Activated naive CD8-positive, alpha-beta T cell treated with anti-CD3 and anti-CD28 coated beads, Interleukin-2, amount 50 U/mL, for 16 hours (primary cell): Measurements from ENCODE around the gene MEIS2.

Experiments used
- DNase-seq: peaks from one replicate; pipeline ENCODE4 v3.0.0-alpha.2; 2020; ENCODE audit warnings: low read depth, low spot score

MEIS2 gene

DNA sequence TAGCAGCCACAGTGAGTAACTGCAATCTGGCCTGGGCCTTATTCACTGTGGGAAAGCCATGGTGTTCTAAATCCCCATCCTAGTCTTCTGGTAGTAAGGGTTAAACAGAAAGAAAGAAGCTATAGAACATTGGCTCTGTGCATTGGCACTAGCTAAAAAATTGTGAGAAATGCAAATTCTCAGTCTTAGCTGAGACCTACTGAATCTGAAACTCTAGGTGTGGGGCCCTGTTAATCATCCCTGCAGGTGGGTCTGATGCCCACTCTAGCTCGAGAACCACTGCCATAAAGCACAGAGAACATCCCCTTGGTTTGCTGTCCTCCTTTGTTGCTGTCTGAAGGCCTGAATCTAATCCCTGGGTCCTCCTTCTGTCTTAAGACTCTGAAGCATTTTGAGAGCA is 59.3 kb downstream of the MEIS2 start:
- DNase-seq = no peak

- DNase-seq = no peak
These were observed 60.1 kb downstream of the MEIS2 start for GRCh38 chr15:37040072-37040742.

DNA sequence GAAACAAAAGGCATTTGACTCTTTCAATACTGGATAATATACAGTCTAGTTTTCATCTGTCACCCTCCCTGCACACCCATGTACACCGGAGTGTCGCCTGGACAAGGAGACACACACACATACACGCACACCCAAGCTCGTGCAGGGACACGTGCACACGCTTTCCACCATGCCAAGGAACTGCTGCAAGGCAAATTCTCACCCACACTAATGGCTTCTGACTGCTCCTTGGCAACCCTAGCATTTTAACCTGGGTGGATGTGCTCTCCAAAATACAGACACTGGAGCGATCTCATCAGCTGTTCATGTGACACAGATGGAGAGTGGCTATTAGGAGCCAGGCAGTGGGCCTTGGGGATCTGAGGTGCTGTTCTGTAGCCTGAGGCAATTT is 61.6 kb downstream of the MEIS2 start:
- no peak for DNase-seq

- no peak for DNase-seq
These were observed 62.3 kb downstream of the MEIS2 start for GRCh38 chr15:37037850-37038715.

- DNase-seq = no peak
These were observed 63.2 kb downstream of the MEIS2 start for GRCh38 chr15:37037071-37037655.

DNA sequence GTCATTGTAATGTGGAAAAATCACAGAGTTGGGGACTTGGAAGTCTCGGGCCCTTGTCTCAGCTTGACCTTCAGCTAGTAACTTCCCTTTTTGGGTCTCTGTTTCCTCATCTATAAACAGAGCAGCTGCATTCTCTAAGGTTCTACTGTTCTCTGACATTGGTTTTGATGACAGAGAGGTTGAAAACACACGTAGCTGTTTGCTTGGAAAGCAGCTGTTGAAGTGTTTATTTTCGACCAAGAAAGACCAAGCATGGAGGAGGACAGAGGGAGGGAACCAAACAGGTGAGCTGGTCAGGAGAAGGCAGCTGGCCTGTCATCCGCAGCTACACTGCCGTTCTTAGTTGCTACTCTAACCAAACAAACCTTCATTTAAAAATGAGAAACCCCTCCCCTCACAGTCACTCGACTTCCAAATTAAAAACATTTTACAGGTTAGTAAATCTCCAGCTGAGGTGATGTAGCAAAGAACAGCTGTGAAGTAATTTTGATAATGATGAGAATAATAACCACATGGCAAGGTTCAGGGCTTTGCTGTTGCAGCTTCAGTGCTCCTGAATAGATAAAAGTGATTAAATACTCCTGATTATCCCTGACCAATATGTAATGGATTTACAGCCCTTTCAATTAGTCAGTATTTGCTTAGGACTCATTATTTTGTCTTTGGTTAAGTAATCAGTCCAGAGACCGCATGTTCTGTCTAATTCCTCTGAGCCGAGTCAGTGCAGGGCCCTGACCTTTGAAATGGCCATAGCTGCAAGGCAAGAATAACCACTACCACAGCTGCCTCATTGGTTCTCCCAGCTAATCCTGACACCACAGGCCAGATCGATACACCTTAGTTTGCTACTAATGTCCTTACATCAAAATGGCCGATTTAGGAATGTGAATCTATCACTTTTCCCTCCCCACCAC is 65.3 kb downstream of the MEIS2 start:
- no peak for DNase-seq

DNA sequence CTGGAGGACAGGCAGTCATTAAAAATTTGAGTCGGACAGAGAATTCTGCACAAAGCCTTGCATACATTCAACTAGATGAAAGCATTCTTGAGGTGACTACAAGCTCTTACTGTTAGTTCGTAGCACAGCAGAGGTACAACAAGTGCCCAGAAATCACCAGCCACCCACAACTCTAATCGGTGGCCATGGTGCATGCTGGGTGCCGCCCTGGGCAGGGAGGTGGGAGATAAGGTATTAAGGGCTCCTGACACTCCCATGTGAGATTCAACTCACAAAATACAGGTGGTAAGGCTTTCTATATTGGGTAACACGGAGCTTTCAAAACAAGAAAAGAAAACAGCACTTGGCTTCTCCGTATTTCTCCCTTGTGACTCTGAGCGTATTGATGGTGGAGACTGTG is 66.0 kb downstream of the MEIS2 start:
- no peak for DNase-seq

GRCh38 chr15:37032091-37032775 is 68.1 kb downstream of the MEIS2 start:
- DNase-seq = no peak

- no peak for DNase-seq
These were observed 69.2 kb downstream of the MEIS2 start for GRCh38 chr15:37031198-37031597.

DNA sequence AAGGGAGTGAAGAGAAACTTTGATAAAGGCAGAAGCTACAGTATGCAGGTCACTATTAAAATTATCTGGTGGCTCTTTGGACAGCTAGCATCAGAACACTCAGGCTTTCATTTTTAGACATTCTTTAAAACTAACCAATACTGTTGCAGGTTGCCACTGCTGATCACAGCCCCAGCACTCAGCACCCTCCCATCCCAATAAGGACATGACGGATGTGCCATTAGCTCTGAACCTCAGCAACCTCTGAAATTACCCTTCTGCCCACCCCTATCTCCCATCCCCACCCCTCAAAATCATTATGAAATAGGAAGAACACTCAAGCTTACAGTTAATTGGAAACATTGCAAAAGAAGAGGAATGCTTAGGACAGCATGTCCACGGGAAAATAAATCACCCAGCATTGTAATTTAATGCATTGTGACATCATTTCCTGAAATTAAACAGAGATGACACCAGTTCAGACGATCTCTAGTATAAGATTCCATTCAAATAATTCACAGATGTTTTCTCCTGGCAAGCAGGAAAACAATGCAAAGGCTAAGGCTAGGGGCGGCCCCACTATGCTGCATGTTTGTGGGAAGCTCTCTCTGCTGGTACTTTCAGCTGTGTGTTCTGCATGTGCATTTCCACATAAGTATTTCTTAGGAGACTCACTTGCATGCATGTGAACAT is 71.6 kb downstream of the MEIS2 start:
- no peak for DNase-seq

DNA sequence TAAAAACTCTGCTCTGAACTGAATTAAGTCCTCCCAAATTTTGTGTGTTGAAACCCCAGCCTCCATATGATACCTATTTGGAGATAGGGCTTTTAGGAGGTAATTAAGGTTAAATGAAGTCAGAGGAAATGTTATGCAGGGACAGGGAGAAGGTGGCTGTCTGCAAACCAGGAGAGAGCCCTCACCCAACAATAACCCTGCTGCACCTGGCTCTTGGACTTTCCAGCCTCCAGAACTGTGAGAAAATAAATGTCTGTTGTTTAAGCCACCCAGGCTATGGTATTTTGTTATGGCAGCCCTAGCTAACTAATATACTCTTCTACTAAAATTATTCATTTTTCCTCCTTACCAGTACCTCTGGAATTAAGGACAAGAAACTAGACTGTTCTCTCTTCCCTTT is 79.5 kb downstream of the MEIS2 start:
- no peak for DNase-seq

DNA sequence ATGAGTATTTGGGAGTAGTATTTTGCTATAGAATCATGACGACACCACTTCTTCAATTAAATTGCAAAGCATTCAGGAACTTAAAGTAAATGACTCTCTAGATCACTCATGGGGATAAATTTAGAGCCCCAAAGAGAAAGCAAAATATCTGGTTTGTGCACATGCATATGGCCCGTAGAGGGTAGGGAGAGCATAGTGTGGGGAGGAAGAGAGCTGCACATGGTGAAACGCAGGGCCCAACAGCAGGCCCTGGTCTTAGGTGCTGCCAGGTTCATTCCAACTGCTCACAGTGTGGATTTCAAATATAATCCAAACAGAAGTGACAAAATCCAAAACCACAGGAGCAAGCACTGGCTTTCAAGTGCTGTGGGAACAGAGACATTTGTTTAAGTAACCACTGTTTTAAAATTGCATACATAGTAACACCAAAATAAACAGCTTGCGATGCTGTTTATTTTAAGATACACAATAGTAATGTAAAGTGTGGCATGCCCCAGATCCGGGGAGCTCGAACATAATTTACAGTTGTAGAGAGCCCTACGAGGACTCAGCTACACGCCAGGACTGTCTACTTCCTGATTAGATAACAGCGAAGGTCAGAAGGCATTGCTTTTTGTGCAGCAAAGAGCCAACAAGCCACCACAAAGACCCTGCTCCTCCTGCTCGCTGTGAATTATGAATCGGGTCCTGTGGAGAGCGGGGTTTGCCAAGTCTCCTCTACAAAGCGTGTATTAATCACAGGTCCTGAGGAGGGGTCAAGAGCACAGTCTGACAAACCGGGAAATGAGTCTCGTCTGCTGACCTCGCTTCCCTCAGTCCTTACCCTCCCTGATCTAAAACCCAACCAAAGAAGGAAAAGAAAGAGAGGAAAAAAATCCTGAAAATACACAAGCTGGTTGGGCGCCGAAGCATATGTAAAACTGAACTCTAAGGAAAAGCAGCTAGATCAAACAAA is 80.6 kb downstream of the MEIS2 start:
- DNase-seq = no peak

DNA sequence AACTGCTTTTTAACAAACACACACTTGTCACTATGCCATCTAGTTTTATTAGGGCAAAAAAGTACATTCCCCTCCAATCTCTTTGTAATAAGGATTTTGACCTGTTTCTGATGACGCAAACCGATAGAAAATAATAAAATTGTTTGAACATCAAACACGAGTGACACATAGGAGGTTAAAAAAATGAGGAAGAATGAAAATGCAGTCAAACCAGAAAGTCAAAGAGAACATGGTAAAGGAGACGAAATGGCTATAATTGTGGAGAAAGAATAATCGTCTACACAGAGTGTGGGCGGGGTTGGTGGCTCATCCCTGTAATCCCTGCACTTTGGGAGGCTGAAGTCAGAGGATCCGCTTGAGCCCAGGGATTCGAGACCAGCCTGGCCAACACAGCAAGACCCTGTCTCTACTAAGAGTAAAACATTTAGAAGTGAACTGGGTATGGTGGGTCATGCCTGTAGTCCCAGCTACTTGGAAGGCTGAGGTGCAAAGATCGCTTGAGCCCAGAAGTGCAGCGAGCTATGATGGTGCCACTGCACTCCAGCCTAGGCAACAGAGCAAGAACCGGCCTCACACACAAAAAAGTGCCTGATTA is 83.2 kb downstream of the MEIS2 start:
- DNase-seq = no peak

DNA sequence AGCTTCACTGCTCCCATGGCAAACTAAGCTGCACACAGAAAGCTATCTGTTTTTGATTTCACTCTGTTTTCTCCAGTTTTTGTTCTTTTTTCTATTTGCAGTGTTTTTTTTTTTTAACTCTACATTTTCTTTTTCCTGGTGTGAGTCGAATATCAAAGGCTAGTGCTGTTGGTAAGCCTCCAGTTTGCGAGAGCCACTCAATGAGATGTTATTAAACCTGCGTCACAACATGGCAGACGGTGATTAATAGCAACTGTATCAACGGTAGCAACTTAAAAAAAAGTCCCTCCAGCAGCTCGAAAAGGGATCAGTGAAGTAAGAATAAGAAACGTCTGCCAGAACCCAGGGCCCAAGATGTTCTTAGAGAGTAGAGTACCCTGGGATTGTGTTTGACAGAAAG is 84.1 kb downstream of the MEIS2 start:
- no peak for DNase-seq

- no peak for DNase-seq
These were observed 84.9 kb downstream of the MEIS2 start for GRCh38 chr15:37015451-37015850.

DNA sequence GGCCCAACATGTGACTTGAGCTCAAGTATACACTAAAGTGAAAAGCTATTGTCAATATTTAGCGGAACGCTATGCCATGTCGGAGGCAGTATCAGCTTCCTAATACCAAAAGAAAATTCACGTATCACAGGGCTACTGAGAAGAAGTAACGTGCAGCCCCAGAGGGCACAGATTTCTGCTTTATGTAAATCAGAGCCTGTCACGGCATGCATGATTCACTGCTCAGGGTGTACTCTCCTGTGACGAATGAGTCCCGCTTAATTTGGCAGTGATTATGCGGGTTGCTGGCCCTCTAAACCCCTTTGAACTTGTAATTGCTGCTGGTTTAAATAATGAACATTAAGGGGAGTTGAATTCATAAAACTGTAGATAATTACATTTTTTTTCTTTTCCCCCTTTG is 85.3 kb downstream of the MEIS2 start:
- DNase-seq = no peak

GRCh38 chr15:37014566-37014965 is 85.8 kb downstream of the MEIS2 start:
- DNase-seq = no peak

DNA sequence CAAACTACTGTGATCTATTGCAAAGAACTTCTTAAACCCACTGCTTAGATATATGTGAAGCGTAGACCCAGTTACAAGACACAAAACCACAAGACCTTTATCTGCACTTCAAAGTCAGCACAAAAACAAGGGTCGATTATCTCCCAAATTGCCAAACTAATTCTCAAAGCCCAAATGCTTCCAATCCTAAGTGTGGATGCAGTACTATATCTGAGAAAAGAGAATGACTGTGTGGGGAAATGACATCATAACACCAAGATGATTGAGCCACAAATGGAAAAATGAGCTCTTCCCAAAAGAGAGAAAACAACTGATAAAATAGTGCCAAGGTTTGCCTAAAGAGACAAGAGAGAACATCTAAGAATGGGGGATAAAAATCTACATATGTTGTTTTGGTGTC is 86.2 kb downstream of the MEIS2 start:
- DNase-seq = no peak

DNA sequence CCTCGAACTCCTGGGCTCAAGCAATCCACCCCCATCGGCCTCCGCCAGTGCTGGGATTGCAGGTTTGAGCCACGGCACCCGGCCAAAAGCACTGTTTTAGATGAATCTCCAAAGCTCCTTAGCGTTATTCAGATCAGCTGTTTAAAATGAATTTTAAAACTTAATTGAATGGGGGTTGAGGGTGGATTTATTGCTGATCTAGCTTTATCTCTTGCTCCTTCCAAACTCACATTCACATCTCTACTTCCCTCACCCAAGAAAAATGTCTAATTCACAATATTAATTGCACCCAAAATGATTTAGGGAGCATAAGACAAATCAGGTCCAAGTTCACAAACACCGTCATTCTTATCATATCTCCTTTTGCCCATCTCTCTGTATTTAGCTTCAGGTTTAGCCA is 89.8 kb downstream of the MEIS2 start:
- no peak for DNase-seq
